ENCODE data around the gene CYP27C1.
A peak's percentile ranks its signal among the peaks of the same experiment; 100 is the strongest.

CYP27C1 gene

DNA sequence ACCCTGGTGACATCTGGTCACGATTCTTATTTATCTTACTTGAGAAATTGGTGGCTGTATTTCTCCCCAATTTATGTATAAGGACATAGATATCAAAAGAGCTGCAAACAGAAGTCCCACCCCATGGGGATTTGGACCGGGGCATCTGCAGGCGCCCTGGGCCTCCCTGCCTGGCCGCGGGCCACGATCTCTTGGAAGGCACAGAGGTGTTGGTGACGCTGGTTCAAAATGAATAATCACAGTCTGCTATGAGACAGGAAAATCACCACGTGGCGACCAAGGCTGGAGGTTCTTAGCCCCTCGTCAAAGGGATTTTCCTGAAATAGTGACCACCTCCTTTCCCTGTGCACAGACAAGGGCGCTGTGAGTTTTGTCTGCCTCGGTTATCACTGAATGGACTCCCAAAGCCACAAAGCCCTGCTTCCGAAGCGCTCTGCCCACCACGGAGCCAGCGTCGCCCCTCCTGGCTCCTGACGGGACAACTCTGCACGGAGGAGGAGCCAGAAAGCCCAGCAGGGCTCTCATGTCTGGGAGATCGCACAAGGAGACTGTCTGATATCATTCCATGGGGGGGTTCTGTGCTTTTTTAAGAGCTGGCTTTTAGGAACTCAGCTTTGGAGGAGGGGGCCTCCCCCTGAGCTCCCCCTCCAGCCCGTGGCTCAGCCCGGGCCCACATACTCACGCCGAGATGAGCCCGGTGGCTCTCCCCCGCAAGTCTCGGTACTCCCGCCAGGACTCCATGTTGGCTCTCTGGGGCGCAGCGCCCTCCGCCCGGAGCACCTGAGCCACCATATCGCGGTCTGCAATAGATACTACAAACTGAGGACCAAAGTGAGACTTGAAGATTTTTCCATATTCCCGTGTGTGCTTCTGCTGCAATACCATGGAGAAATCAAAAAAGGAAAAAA is 14.6 kb downstream of the CYP27C1 start:
- TF ChIP-seq, protein P1, sequence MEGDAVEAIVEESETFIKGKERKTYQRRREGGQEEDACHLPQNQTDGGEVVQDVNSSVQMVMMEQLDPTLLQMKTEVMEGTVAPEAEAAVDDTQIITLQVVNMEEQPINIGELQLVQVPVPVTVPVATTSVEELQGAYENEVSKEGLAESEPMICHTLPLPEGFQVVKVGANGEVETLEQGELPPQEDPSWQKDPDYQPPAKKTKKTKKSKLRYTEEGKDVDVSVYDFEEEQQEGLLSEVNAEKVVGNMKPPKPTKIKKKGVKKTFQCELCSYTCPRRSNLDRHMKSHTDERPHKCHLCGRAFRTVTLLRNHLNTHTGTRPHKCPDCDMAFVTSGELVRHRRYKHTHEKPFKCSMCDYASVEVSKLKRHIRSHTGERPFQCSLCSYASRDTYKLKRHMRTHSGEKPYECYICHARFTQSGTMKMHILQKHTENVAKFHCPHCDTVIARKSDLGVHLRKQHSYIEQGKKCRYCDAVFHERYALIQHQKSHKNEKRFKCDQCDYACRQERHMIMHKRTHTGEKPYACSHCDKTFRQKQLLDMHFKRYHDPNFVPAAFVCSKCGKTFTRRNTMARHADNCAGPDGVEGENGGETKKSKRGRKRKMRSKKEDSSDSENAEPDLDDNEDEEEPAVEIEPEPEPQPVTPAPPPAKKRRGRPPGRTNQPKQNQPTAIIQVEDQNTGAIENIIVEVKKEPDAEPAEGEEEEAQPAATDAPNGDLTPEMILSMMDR (IDR thresholded peaks at IDR 0.05; ENCODE audit: insufficient read depth, low read depth, low read length, missing control alignments) = no peak
- no peak overlapping the region for H3K4me3 ChIP-seq (ENCODE audit: low read depth, low read length)
- DNase-seq (ENCODE audit: low read depth) = no peak

DNA sequence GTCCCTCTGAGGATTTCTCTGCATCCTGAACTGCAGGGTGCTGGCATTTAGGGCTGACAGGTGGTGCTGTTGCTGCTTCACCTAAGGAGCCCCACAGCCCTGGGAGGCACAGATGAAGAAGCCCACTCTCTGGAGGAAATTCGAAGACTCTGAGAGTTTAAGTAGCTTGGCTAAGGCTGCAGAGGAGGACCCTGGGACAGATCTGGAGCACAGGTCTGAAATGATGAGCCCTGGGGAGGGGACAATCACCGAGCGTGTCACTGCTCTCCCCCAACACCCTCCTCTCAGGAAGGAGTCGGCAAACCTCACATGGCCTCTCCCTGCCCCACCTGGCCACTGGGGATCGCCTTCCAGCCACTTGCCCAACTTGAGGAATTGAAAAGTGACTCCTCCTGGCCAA is 18.6 kb downstream of the CYP27C1 start:
- H3K4me3 ChIP-seq (ENCODE audit: low read depth, low read length) = no peak overlapping the region
- TF ChIP-seq, protein P1 (IDR thresholded peaks at IDR 0.05; ENCODE audit: insufficient read depth, low read depth, low read length, missing control alignments) = no peak
- no peak for DNase-seq (ENCODE audit: low read depth)

DNA sequence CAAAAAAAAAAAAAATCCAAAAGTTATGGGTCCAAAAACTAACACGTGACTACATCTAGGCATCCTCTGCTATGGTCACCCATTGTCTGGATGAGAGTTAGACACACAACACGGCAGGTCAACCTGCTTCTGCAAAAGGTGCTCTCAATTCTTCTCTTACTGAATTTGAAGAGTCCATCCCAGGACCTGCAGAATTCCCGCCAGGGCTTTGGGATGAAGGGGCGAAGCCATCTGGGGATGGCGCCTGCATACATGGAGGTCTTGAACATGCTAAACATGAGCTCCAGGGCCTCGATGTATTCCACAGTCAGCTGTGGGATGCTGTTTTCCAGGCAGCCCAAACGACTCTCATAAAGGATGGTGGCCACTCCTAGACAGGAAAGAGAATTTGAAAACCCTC is 19.1 kb downstream of the CYP27C1 start:
- TF ChIP-seq, protein P1 (IDR thresholded peaks at IDR 0.05; ENCODE audit: insufficient read depth, low read depth, low read length, missing control alignments) = no peak
- H3K4me3 ChIP-seq (ENCODE audit: low read depth, low read length) = no peak overlapping the region
- DNase-seq (ENCODE audit: low read depth) = no peak

DNA sequence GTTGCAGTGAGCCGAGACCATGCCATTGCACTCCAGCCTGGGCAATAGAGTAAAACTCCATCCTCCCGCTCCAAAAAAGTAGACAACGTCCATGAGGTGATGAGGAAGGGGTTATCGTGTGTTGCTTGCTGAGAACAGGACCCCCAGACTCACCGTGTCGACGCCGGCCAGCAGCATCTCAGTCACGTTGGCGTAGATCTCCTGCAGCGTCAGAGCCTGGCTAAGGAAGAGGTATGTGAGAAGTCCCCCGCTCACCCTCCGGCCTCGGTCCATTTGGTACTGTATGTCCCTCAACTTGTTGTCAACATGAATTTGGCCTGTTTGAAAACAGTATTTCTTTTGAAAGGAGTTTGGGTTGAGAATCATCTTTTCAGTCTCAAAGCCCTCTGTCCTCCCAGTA is 20.9 kb downstream of the CYP27C1 start:
- no peak for DNase-seq (ENCODE audit: low read depth)
- TF ChIP-seq, protein P1 (IDR thresholded peaks at IDR 0.05; ENCODE audit: insufficient read depth, low read depth, low read length, missing control alignments) = no peak
- no peak overlapping the region for H3K4me3 ChIP-seq (ENCODE audit: low read depth, low read length)

DNA sequence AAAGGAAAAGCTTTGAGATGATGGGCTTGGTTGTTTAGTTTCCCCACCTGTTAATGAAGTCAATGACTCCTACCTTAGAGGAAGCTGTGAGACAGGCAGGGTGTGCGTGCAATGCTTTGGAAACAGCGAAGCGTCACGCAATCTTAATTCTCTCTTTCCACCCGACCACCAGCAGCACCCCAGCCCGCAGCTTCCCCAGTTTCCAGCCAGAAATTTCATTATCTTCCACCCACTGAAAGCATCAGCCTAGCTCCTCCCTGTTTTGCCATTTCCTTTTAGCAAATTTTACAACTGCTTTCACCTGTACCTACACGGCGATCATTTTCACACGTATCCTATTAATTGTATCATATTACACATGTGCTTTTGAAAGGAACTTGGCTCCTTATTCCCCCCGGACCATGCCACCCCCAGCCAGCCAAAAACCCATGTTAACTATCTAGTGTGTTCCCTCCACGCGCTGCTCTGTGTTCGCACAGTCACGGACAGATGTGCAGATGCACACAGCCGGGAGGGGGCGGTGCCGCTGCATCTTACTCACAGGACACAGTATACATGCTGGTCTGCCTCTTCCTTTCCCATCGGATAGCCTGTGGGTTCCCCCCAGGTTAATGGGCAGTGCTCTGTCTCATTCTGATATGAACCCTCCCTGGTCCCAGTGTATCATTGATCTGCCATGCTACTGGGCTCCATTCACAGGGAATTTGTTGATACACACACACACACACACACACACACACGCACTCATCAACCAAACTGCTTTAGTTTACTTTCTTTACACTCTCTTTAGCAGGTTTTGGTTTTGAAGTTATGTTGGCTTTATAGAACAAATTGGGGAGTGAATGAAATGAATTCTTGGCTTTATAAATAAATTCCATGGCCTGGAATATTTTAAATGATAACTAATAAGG is 22.4 kb downstream of the CYP27C1 start:
- peak overlapping the region; percentile 44 for H3K4me3 ChIP-seq (ENCODE audit: low read depth, low read length)
- TF ChIP-seq, protein P1 (IDR thresholded peaks at IDR 0.05; ENCODE audit: insufficient read depth, low read depth, low read length, missing control alignments) = peak; percentile 87
- DNase-seq (ENCODE audit: low read depth) = peak; percentile 72

DNA sequence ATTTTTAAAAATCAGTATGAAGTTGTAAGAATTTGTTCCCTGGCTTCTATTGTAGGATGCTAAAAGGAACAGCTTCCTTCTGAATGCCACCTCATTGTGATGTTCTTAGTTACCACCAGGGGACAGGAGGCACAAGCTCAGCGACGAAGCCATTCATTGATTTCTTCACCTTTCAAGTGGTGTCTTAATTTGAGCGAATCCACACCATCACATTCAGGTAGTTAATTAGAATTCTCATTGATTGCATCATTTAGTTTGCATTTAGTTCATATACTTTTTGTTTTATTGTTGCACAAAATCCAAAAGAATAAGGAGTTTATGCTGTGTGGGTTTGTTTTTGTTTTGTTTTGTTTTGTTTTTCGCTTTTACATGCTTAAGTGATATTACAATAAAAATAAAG is 23.1 kb downstream of the CYP27C1 start:
- H3K4me3 ChIP-seq (ENCODE audit: low read depth, low read length) = peak overlapping the region; percentile 44; the same call in 1 of the 2 replicates
- DNase-seq (ENCODE audit: low read depth) = peak; percentile 46
- TF ChIP-seq, protein P1 (IDR thresholded peaks at IDR 0.05; ENCODE audit: insufficient read depth, low read depth, low read length, missing control alignments) = peak; percentile 67
